GM18907 (cell line): Measurements from ENCODE around the gene ASB11.

ENCODE experiments used
- ATAC-seq: cut with Tn5 transposase; IDR thresholded peaks from one replicate; pipeline ENCODE4 v1.9.1; 2021; ENCODE audit warnings: mild to moderate bottlenecking, moderate library complexity; ENCODE audit not compliant: unreplicated experiment

ASB11 gene, protein sequence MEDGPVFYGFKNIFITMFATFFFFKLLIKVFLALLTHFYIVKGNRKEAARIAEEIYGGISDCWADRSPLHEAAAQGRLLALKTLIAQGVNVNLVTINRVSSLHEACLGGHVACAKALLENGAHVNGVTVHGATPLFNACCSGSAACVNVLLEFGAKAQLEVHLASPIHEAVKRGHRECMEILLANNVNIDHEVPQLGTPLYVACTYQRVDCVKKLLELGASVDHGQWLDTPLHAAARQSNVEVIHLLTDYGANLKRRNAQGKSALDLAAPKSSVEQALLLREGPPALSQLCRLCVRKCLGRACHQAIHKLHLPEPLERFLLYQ

DNA sequence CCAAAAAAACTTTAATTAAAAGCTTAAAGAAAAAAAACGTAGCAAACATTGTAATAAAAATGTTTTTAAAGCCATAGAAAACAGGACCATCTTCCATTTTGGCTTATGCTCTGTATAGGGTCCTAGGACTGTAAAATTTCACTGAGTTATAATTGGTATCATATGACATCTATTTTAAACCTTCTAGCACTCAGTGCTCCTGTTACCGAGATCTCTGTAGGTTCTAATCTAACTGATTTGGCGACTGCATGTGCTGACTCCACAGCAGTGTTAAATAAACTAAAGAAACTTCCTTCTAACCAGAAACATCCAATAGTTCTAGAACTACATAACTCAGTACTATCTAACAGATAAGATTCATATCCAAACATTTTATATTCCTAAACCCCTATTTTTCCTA is at the start of gene ASB11:
ASB11 (minus strand) TSS at position 132 of the 400 bp plus-strand sequence; CDS start at position 97, 35 bp downstream.
- no peak for ATAC-seq

DNA sequence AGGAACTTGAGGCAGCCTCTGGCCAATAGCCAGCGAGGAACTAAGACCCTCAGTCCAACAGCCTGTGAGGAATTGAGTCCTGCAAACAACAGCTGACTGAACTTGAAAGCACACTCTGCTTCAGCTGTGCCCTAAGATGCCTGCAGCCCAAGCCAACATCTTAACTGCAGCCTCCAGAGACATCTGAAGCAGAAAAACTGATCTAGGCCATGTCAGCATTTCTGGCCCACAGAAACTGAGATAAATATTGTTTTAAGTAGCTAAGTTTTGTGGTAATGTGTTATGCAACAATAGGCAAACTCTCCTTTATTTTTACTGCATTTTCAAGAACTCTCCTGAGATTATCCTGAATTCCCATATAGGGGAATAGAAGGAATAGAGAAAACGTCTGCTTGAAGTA is 44.3 kb upstream of the ASB11 start:
- ATAC-seq: no peak

DNA sequence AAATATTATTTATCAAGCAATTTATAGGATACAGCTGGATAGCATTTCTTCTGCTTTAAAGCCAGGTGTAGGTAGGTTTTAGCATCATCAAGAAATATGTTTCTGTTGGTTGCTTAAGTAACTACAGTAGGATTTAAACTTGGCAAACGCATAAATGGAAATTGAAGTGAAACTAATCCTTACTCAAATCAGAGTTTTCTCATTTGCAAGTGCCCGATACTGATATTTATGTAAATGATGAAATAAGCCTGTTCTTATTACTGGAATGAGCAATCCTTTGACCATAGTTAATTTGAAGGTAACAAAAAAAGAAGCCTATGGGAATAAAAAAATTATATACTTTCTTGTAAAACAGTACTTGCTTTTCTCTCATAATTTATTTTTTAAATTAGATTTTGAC is 43.1 kb upstream of the ASB11 start:
- no peak for ATAC-seq

DNA sequence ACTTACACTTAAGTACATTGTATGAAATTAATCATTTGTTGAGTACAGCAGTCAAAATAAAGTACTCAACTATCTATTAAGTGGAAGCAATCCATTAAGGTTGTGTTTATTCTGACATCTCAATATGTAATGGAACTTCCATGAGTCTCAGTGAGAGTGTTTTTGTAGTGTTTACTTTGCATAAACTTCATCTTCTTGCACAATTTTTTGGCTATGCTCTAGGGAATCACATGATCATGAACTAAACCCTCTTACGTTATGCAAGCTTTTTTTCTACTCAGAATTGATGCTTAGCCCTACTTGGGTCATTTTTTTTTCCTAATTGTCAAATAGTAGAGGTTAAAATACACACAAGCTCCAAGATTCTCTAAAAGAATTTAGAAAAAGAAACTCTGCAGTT is 41.0 kb upstream of the ASB11 start:
- no peak for ATAC-seq

DNA sequence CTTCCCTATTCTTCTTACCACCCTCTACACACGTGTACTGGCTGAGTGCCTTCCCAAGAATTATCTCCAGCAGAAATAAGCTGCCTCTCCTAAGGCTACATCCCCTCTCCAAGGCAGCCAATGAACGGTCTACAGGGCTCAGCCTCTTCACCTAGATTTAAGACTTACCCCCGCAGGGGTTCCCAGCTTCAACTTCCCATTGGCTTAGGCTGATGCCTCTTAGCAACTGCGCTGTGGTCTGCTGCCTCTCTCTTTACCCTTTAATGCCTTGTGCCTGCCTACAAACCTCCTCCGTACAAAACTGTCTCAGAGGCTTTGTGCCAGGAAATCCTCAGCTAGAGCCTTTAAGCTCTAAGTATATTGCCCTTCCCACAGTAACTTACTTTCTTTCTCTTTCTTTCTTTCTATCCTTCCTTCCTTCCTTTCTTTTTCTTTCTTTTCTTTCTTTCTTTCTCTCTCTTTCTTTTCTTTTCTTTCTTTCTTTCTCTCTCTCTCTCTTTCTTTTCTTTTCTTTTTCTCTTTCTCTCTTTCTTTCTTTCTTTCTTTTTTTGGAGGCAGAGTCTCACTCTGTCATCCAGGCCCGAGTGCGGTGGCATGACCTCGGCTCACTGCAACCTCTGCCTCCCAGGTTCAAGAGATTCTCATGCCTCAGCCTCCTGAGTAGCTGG is 35.0 kb upstream of the ASB11 start:
- ATAC-seq: no peak

DNA sequence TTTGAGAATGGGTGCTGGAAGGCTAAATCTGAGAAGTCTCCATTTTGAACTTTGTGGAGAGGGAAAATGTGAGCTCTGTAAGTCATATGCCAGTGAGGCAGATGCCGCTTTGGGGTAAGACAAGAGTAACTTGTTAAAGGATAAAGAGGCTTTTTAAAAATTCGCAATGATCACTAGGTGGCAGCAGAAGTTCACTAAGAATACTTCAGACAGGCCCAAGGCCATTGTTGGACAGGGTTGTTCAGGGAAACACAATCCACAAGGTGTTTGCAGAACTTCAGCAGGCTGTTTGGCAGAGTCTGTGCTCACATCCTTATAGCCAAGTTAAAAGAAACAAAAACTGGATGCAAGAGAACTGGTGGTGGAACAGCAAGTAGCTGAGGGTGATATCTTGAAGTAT is 33.6 kb upstream of the ASB11 start:
- peak; percentile 55 for ATAC-seq

DNA sequence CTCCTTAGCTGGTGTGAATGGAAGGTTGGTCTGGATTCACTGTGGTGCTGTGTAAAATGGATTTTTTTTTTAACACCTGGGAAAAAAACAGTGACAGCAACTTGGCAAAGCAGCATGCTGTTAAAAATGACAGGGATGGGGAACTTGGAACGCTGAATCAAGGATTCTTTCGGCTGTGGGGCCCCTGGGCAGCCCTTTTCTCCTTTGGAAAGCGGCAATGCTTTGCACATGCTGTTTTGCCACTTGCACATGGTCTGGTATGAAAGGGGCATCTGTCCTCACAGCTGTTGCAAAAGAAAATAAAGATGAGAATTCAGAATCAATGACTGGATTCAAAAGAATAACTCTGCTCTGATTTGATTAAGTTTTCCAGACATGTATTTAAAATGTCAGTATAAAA is 30.5 kb upstream of the ASB11 start:
- no peak for ATAC-seq

DNA sequence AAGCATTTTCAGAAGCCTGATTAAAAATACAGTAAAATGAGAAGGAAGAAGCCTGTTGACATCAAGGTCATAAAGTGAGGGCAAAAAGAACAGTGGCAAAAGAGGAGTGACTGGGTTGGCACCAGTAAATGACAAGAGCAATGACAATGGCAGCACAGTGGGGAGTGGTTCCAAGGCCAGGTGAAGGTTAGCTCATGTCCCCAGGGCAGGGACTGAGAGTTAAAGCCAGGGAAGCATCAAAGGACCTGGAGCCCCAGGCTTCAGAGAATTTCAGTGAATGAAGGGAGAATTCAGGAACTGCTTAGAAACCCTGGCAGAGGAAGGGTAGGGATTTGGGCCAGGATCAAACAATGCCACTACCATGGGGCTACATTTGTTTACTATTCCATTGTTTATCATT is 28.7 kb upstream of the ASB11 start:
- no peak for ATAC-seq

DNA sequence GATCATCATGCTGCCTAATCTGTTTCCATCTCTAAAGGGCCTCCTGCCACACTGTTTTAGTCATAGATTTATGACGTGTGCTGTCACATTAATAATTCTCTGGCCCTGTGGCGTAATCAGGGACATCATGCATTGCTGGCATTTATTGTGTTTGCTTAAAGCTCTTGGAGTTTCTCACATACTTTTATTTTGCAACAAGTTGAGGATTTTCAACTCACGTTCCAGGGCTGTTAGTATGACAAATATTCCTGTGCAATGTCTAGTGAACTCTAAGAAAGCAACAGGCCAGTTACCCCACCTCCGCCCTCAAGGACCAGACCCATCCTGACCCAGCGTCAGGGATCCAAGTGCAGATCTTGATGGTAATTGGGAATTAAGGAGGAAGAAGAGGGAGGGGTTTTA is 27.6 kb upstream of the ASB11 start:
- no peak for ATAC-seq

DNA sequence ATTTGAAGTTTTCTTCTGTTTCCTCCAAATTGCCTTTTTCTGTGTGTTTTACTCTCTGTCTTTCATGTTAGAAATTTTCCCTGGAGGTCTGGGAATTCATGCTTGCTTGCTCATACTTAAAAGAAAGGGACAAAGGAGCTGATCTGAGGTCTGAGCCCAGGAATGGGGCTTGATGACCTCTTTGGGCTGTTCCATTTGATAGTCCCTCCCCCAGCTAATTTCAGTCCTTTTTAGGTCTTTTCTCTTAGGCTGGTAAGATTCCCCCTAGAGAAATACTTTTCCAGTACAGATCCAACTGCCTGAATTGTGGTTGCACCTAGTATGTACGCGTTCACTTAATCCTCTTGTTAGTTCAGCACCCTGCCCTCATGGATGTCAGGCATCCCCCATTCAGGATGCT is 25.4 kb upstream of the ASB11 start:
- ATAC-seq: no peak

DNA sequence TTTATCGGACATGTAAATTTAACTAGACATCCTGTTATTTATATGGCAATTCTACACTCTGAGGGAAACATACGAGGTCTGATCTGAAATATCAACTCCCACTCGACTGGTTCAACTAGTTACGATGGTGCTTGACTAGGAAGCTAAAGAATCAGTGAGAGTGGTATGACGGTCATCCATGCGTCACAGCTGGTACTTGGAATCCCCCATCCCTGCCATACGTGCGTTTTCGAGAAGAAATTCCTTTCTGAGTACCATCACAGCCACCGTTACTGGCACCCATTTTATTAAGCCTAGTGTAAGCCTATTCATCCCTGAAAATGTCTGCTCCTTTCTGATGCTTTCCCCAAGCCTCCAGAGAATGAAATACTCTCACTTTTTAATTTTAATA is 20.6 kb upstream of the ASB11 start:
- ATAC-seq: no peak

DNA sequence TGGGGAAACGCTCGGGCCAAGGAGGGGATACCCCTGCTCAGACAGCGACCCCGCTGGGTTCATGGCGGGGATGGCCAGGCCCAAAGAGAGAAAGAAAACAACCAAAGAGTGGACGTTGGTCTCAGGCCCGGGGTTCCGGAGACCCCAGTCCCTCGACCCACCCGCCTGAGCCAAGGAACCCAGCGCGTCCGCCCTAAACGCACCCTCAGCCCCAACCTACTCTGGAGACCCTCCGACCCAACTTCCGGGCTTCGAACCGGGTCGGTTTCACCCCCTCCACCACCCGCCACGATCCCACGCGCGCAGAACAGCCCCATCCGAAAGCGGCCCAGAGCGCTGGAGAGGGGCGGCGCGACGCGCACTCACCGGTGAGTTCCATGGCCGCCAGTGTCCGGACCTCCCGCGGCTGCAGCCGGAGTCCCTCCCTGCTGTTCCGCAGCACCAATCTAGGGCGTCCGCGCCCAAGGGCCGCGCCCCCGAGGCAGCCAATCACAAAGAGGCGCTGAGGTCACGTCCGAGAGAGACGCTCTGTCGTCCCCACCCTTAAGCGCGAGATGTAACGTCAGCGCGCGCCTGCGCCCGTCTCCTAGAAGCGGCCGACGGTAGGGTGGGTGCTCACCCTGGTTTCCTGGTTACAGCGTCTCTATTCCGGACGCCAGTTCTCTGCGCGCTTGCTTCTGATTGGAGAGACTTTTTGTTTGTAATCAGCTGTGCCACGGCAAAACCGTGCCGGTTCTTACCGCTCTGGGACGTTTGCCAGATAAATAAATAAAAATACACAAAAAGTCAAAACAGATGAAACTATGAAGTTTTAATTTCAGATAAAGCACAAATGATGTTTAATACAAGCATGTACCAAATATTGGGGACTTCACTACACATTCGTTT is 19.9 kb upstream of the ASB11 start, which contains the start of gene PIGA:
PIGA (minus strand) TSS at position 389 of the 888 bp plus-strand sequence. CDS start 3,593 bp downstream, outside the sequence.
- peak; percentile 98 for ATAC-seq

DNA sequence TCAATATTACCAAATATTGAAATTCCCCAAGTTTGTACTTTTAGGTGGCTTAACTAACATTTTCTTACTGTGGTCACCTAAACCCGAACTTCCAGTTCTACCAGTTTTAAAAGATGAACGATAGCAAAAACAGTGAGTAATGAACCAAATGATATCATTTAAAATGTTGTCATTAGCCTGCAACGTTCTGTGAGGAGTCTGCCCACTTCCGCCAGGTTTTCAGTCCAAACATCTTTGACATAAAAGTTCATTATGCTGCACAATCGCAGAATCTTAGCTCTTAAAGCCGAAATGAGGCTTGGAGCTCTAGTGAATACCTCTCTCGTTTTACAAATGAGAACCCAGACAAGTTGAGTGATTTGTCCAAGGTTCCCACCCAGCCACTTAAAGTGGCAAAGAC is 19.1 kb upstream of the ASB11 start:
- no peak for ATAC-seq

DNA sequence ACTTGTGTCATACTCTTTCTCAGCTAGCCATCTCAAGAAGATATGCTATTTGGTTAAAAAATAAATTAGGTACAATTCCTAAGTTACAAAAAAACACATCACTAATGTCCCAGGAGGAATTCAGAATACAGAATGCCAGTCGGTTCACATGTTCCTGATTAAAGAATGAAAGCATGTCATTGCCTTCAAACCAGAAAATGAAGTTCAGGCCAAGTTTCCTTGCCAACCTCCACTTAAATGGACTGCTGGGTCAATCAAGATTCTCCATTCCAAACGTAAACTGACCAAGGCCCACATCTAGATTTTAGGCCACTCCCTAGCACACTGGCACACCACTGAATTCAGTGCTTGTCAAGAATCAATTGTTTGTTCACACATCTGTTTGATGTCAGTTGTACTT is 13.4 kb upstream of the ASB11 start:
- no peak for ATAC-seq

DNA sequence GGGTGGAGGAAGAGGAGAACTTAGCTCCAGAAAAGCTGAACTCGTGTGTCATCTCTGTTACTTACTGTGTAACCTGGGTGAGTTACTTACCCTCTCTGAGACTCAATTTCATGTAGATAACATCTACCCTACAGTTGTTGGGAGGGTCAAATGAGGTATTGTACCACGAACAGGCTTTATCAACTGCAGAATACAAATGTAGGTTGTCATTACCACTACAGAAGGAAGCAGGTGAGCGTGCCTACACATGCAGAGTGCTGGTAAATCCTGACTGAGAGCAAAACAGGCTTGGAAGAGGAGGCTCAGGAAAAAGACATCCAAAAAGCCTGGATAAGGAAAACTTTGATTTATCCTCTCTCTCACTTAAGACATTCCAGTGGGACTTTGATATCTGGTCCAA is 12.7 kb upstream of the ASB11 start:
- ATAC-seq: no peak

DNA sequence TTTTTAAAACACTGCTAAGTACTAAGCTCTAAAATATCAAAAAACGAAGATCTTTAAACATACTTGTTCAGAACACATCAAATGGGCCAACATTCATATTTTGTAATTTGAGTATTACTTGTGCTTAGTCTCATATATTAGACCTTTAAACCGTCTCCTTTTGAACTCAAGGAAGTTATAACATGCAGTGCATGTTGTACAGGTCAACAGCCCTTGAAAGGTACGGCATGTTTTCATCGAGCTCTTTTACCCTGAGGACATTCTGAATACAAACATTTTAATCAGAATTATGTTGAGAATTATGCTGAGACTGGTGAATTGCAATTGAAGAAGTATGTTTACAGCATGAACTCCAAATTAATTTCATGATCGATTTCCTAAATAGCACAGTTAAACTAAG is 7.0 kb upstream of the ASB11 start:
- no peak for ATAC-seq

DNA sequence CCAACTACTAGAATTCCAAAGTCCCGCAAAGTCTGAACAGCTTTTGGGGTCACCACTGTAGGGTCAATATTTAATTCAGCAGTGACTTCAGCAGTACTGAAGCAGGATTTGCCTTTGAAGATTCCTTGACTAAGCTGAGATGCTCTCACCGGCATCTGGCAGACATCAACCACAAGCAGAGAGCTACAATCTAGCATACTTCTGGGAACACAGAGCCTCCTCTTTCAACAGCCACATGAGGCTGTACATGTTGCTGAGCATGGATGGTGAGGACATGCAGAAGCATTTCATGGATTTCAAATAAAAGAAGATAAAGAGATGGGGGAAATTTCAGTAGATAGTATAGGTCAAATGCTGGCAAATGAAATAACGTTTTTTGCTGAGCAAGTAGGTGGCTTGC is 6.6 kb upstream of the ASB11 start:
- ATAC-seq: no peak

DNA sequence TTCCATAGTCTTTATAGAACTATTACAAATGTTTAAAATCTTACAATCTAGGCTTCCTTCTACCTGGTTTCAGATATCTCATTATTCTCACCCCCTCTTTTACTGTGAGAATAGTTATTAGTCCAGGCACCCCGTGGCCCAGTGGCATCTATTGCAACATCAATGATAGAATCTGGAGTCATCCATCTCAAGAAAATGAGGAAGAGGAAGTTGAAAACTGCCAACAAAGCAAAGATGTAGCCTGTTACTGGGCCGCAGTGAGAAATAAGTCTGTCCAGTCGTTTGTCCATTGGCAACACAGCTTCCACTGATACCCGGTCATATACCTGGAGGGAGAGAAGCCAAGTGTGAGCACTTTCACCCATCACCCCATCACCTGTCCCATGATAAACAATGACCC is 6.0 kb upstream of the ASB11 start:
- ATAC-seq: no peak

DNA sequence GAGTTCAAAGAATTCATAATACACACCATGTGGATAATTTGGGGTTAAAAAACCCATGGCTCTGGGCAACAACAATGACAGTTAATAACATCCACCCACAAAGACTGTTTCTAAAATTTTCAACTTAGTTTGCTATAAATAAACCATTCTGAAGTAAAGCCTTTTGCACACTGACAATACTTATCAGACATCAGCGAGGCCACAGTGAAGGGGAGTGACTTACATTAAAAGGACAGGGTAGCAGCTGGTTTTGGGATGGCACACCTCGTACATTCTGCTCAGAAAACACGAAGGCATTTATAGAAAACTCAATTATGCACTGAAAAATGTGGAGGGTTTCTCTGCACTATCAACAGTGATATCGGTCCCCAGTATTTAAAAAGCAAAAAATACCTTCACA is 4.9 kb upstream of the ASB11 start:
- ATAC-seq: no peak

DNA sequence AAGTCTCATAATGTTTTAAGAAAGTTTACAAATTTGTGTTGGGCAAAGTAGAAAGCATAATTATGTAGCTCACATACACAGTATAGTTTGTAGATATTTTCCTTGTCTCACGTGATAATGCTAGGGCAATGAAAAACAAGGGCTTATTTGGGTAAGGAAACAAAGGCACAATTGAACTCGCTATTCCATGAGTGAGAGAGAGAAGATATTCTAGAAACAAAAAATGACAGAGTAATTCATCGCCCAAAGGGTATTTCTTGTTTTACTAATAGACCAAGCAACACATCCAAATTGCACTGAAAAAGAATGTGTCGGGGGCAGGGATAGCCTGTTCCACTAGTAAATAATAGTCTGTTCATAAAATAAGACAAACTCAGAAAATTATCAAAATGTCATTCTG is 3.6 kb upstream of the ASB11 start:
- no peak for ATAC-seq

DNA sequence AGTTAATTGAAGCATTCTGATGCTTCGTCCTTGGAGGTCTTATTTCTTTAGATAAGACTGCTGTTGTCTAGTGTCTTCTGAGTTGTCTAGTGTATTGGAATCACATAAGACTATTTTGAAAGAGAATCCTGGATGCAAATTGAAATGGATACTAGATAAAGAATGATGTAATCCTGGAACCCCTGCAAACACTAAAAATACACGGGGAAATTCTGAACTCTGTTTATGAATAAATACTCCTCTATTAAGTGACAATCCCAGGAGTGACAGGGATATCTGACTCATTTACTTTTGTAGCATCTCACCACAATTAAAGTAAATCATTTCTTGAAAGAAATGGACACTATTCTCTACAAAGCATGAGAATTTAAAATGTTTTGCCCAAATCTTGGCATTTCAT is 968 bp downstream of the ASB11 start:
- no peak for ATAC-seq

DNA sequence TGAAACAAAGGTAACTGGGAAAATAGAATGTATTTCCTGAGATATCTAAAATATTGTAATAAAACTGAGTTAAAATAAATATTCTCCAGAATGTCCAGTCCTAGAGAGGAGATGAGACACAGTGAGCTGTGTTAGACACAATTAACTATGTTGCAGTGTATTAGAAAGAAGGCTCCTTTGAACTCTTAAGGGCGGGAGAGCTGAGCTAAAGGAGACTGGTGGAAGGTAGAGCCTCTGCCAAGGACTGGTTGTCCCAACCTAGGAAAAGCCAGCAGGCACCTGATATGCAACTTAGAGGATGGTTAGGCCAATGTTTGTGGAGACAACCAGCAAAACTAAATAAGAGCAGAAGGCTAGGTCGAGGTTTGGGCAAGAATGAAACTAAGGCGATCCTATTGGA is 4.3 kb downstream of the ASB11 start:
- no peak for ATAC-seq
